D721Med (cell line): ENCODE measurements around the gene CCNC.

ENCODE experiments used
- DNase-seq: peaks from one replicate; pipeline ENCODE4 v3.0.0; 2011; ENCODE audit warnings: low spot score; ENCODE audit not compliant: insufficient read length
- FAIRE-seq: peaks from 2 replicates; lab custom pipeline; 2011; peaks lifted over from hg19 to GRCh38; lab: Jason Lieb, UNC
- CTCF ChIP-seq: IDR thresholded peaks from 2 replicates; pipeline ENCODE4 v1.5.1; 2012; ENCODE audit warnings: mild to moderate bottlenecking, control low read depth; ENCODE audit not compliant: insufficient read depth; ENCODE audit errors: missing control alignments

CCNC gene

GRCh38 chr6:99512033-99512432, 56.4 kb downstream of the CCNC start:
- DNase-seq (no peak), FAIRE-seq (no peak)
- no peak for TF ChIP-seq CTCF

GRCh38 chr6:99507648-99508047, 60.8 kb downstream of the CCNC start:
- no peak for TF ChIP-seq CTCF
- DNase-seq = no peak
- no peak for FAIRE-seq

- FAIRE-seq (no peak), DNase-seq (no peak)
- no peak for TF ChIP-seq CTCF
These were observed 66.7 kb downstream of the CCNC start for GRCh38 chr6:99501762-99502161.

GRCh38 chr6:99498421-99498820, 70.0 kb downstream of the CCNC start:
- no peak for TF ChIP-seq CTCF
- no peak for FAIRE-seq
- DNase-seq = no peak

GRCh38 chr6:99495466-99495865, 73.0 kb downstream of the CCNC start:
- FAIRE-seq (no peak), DNase-seq (no peak)
- TF ChIP-seq CTCF = no peak
